Mucosa of descending colon (tissue), 3 donors: Measurements from ENCODE around the gene SQOR. TPM values are rescaled to one million over a fixed set of nuclear protein-coding genes. Genes with fewer than 3 reads are reported as not detected.

Experiments
- ATAC-seq: fragments of 200-7000 bp; cut with Tn5 transposase; one replicate; pipeline ENCODE4 v1.9.1; 2020; ENCODE audit warnings: mild to moderate bottlenecking, moderate library complexity
- DNase-seq, 3 donors: peaks; one replicate each; pipeline ENCODE4 v3.0.0-alpha.2; 2020
- H3K36me3 ChIP-seq: fragments of 200-600 bp; one replicate; pipeline ENCODE4 v1.8.0; 2021; ENCODE audit warnings: low read depth, mild to moderate bottlenecking
- H3K4me1 ChIP-seq: fragments of 200-600 bp; one replicate; pipeline ENCODE4 v1.8.0; 2021; ENCODE audit warnings: low read depth, mild to moderate bottlenecking
- H3K4me3 ChIP-seq: fragments of 200-600 bp; one replicate; pipeline ENCODE4 v1.8.0; 2021; ENCODE audit warnings: mild to moderate bottlenecking
- H3K9me3 ChIP-seq: fragments of 200-600 bp; one replicate; pipeline ENCODE4 v1.8.0; 2021; ENCODE audit warnings: mild to moderate bottlenecking
- CTCF ChIP-seq: fragments of 200-600 bp; IDR thresholded peaks from one replicate; pipeline ENCODE4 v1.8.0; 2022; ENCODE audit warnings: antibody characterized with exemption, mild to moderate bottlenecking
- intact Hi-C, 2 donors: fragments of 100-400 bp; cut with DNase I in 1 of 2; cut with micrococcal nuclease in 1 of 2; formaldehyde crosslinking; loops; one replicate each; pipeline versions ENCODE4 v1.11.0 to v1.11.1; 2022; cut with DNase I, micrococcal nuclease
- long read RNA-seq, 2 donors: library from polyadenylated mRNA; unstranded; transcript quantifications; one replicate each; pipeline ENCODE4 v2.0.0, GENCODE V29; 2019 to 2021
- total RNA-seq, 3 donors: library from RNA; stranded (reverse); fragmentation: NEBNext Ultra II Directional in 2 of 3; extraction: Animal tissue kit (Norgen Biotek cat#: 25700) in 2 of 3; gene quantifications; one replicate each; pipeline versions ENCODE4 v1.2.1 to v1.2.4, GENCODE V29; 2021 to 2023
- donor health status: DM: no; HTN: no; CAD: no; lungs with moderate emphysema.
- donor health status: DM: no; HTN: no; CAD: no.
- donor health status: DM: no; HTN: yes; CAD: no.

Gene SQOR
- total RNA-seq = 100 to 1,000 TPM; 197 to 409 (median 403) TPM
- long read RNA-seq, donor 1, transcript SQOR-201 (10 exons, 2,003 nt) = major isoform, 236 of 305 reads
- long read RNA-seq, donor 1, partial matches to known transcripts = 27 of 305 reads
- long read RNA-seq, donor 1, other reads (novel, unspliced or antisense) = 42 of 305 reads
- long read RNA-seq, donor 2, transcript SQOR-201 (10 exons, 2,003 nt) = major isoform, 382 of 479 reads
- long read RNA-seq, donor 2, partial matches to known transcripts = 40 of 479 reads
- long read RNA-seq, donor 2, other reads (novel, unspliced or antisense) = 57 of 479 reads

- no peak for TF ChIP-seq CTCF
- ATAC-seq (peak; percentile 86), DNase-seq (peak; percentile 92 to 95 (median 95))
- no peaks in the 10 kb centered on the region for H3K36me3 ChIP-seq
- intact Hi-C loops = no loop called here
- H3K4me3 ChIP-seq = peak within 1 kb of the TSS; percentile 83
- peaks cover 27% of the 10 kb centered on the region for H3K4me1 ChIP-seq
- H3K9me3 ChIP-seq = no peaks in the 10 kb centered on the region
Observed at GRCh38 chr15:45634432-45635190, at the start of gene SQOR. Gene SQOR (plus strand): TSS chr15:45635029. CDS start chr15:45658924, 23,895 bp downstream.

GRCh38 chr15:45585069-45585791 is 49.6 kb upstream of the SQOR start:
- no peaks in the 10 kb centered on the region for H3K9me3 ChIP-seq
- H3K4me3 ChIP-seq = no peak overlapping the region
- intact Hi-C loops = no loop called here
- no peak for TF ChIP-seq CTCF
- H3K36me3 ChIP-seq = peaks cover 5% of the 10 kb centered on the region
- no peak for ATAC-seq
- H3K4me1 ChIP-seq = peaks cover 21% of the 10 kb centered on the region
- no peak for DNase-seq

GRCh38 chr15:45586125-45586524 is 48.7 kb upstream of the SQOR start:
- H3K9me3 ChIP-seq = no peaks in the 10 kb centered on the region
- H3K36me3 ChIP-seq = peaks cover 5% of the 10 kb centered on the region
- peaks cover 21% of the 10 kb centered on the region for H3K4me1 ChIP-seq
- DNase-seq = no peak
- TF ChIP-seq CTCF = no peak
- intact Hi-C loops = no loop called here
- no peak overlapping the region for H3K4me3 ChIP-seq
- no peak for ATAC-seq

GRCh38 chr15:45586601-45587094 is 48.2 kb upstream of the SQOR start:
- no peak for DNase-seq
- peak overlapping the region; percentile 60 for H3K4me3 ChIP-seq
- H3K4me1 ChIP-seq = peaks cover 21% of the 10 kb centered on the region
- no peak for TF ChIP-seq CTCF
- H3K9me3 ChIP-seq = no peaks in the 10 kb centered on the region
- intact Hi-C loops = no loop called here
- ATAC-seq = peak; percentile 11
- peaks cover 5% of the 10 kb centered on the region for H3K36me3 ChIP-seq

GRCh38 chr15:45587095-45587862 is 47.5 kb upstream of the SQOR start, which contains the start of gene BLOC1S6:
Gene BLOC1S6 (plus strand): TSS chr15:45587379. CDS start chr15:45587444, 65 bp downstream.
- TF ChIP-seq CTCF = no peak
- Histone ChIP-seq H3K4me3 (peak within 1 kb of the TSS; percentile 60), H3K4me1 (peaks cover 21% of the 10 kb centered on the region), H3K36me3 (peaks cover 5% of the 10 kb centered on the region), H3K9me3 (no peaks in the 10 kb centered on the region)
- peak; percentile 95 for ATAC-seq
- DNase-seq = peak; percentile 92 to 93 (median 93)
- intact Hi-C loops = no loop called here
